Bladder microvascular endothelial cell (primary cell): ENCODE results near the gene RNU2-63P. TPM values are rescaled to one million over a fixed set of nuclear protein-coding genes. Genes with fewer than 3 reads are reported as not detected.

Experiments used
- total RNA-seq: library from RNA; depleted of rRNA; stranded (reverse); fragments of >200 nt; gene quantifications from 2 replicates; pipeline ENCODE4 v1.2.3, GENCODE V29; 2014

RNU2-63P gene
- total RNA-seq = 14.6 and 238 TPM in 2 replicates

DNA sequence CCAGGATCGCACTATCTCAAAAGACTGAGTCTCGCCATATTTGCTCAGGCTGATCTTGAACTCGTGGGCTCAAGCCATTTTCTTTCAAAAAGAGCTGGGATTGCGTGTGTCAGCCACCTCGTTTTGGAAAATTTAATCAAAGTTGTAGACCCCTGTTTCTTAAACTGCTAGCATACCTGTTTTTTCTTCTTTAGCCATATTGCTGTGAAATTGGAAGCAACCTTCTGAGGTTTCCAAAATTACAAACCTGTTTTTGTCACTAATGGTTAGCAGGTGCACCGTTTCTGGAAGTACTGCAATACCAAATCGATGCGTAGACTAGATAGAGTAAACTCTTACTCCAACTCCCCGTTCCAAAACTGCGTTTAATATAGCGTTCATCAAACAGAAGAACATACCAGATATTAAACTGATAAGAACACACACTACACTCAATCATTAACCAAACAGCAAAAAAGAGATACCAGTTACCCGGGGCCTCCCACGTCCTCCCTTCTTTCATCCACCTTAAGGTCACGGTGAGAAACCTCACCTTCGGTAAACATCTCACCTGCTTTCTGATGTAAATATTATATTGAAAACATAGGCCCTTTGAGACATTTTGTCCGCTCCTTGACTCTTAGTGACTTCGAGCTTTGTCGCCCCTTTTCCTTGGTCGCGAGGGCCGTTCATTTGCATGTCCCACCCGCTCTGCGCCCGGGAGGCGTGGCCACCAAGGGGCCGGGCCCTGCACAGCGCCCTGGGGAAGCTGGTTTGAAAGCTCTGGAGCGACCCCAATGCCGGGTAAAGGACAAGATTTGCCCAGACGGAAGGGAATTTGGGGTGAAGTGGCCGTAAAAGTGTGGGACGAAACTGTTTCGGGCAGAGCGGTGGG lies at the start of gene RNU2-63P:
TSS of gene RNU2-63P (minus strand) at position 462 of the 874 bp plus-strand sequence.

GRCh38 chr2:88055371-88056128 lies 39.2 kb upstream of the RNU2-63P start, which contains the start of gene KRCC1:
KRCC1 (minus strand) TSS chr2:88055783; CDS start chr2:88028563, 27,220 bp downstream.

Other genes starting within 250 kb of the RNU2-63P start
- 1.1 and 8.2 TPM in 2 replicates for gene RGPD2, start 190.8 kb downstream of the RNU2-63P start, total RNA-seq
- 10.1 and 11.0 TPM in 2 replicates for gene KRCC1, start 39.2 kb upstream of the RNU2-63P start, total RNA-seq
- gene SMYD1, start 51.3 kb upstream of the RNU2-63P start, total RNA-seq = not detected in 2 replicates
- not detected in 2 replicates for gene FABP1, start 111.5 kb upstream of the RNU2-63P start, total RNA-seq
- 0.13 and 0.65 TPM in 2 replicates for gene THNSL2, start 153.8 kb upstream of the RNU2-63P start, total RNA-seq